Right lobe of liver (tissue), 6 donors: ENCODE data around the gene ATAD3C. TPM values are rescaled to one million over a fixed set of nuclear protein-coding genes. Genes with fewer than 3 reads are reported as not detected.
"Not testable (repeated sequence)": the region's sequence is repeated elsewhere in the genome, so short reads cannot be mapped to it uniquely, and the experiment has no call there.

Experiments used
- ATAC-seq, 4 donors: fragments of 200-7000 bp; cut with Tn5 transposase; one replicate each; pipeline ENCODE4 v1.9.1; 2020; ENCODE audit warnings: mild to moderate bottlenecking in 4 of 4, moderate library complexity in 4 of 4
- DNase-seq, 3 donors: peaks; one replicate each; pipeline ENCODE4 v3.0.0-alpha.2; 2020
- H3K27ac ChIP-seq, 3 donors: fragments of 200-600 bp; one replicate each; pipeline ENCODE4 v1.8.0; 2022
- H3K27me3 ChIP-seq, 2 donors: fragments of 200-600 bp; one replicate each; pipeline ENCODE4 v1.8.0; 2022
- H3K36me3 ChIP-seq, 4 donors: fragments of 200-600 bp; sonication (generic) in 1 of 4; one replicate each; pipeline versions ENCODE4 v1.5.1 to v1.8.0; 2017 to 2022; ENCODE audit warnings: control low read depth in 1 of 4
- H3K4me1 ChIP-seq, 4 donors: fragments of 200-600 bp; sonication (generic) in 1 of 4; one replicate each; pipeline versions ENCODE4 v1.5.1 to v1.8.0; 2017 to 2022; ENCODE audit warnings: control low read depth in 1 of 4
- H3K4me3 ChIP-seq, 3 donors: fragments of 200-600 bp; one replicate each; pipeline ENCODE4 v1.8.0; 2022
- H3K9me3 ChIP-seq, 4 donors: fragments of 200-600 bp; sonication (generic) in 1 of 4; one replicate each; pipeline versions ENCODE4 v1.5.1 to v1.8.0; 2017 to 2022; ENCODE audit warnings: control low read depth in 1 of 4
- CTCF ChIP-seq, 4 donors: fragments of 200-600 bp in 3 of 4; fragments of 450-650 bp in 1 of 4; IDR thresholded peaks; one replicate each; pipeline versions ENCODE4 v1.5.1 to v1.8.0; 2016 to 2022; ENCODE audit warnings: antibody characterized with exemption in 4 of 4, mild to moderate bottlenecking in 2 of 4
- POLR2A ChIP-seq: fragments of 450-650 bp; IDR thresholded peaks from one replicate; pipeline ENCODE4 v1.6.1; 2017; ENCODE audit warnings: antibody characterized with exemption, mild to moderate bottlenecking
- WGBS: methylation state at CpG from one replicate; pipeline ENCODE4 v1.1.6; 2018; ENCODE audit warnings: low coverage, low lambda C conversion rate; ENCODE audit not compliant: insufficient coverage; ENCODE audit errors: missing lambda C conversion rate; 5-methylcytosine and 5-hydroxymethylcytosine counted together
- intact Hi-C, 2 donors: fragments of 100-400 bp; cut with DNase I; formaldehyde crosslinking; loops; one replicate each; pipeline versions ENCODE4 v1.11.2 to v1.14.1; 2022
- total RNA-seq, 6 experiments: library from RNA; depleted of rRNA in 2 of 6; stranded (reverse); fragments of >200 nt in 2 of 6; fragmentation: NEBNext Ultra II Directional in 3 of 6; extraction: Animal tissue kit (Norgen Biotek cat#: 25700) in 3 of 6; gene quantifications; one replicate each; pipeline versions ENCODE4 v1.1.0 to v1.2.4, GENCODE V29; 2016 to 2023
- donor health status: DM: no; HTN: yes; CAD: no.
- donor health status: DM: no; HTN: no; CAD: no.
- donor health status: DM: no; HTN: no; CAD: no.
- donor health status: DM: no; HTN: yes; CAD: no.
- donor health status: DM: no; HTN: yes; CAD: no.

Gene ATAD3C
- total RNA-seq, 6 experiments from 2014 or later: 0.74 to 3.1 (median 1.9) TPM

- H3K4me3 ChIP-seq, intact Hi-C loops, ATAC-seq, H3K27me3 ChIP-seq, H3K4me1 ChIP-seq, H3K9me3 ChIP-seq, H3K27ac ChIP-seq, DNase-seq: not testable (repeated sequence)
- WGBS: no CpG with 5 or more reads among the region's 14 CpGs
- H3K36me3 ChIP-seq: peaks cover 0 to 12% (median 1%) of the 10 kb centered on the region in 4 donors
These were observed 67.4 kb downstream of the ATAD3C start for GRCh38 chr1:1516923-1517322.

- Histone ChIP-seq H3K36me3 (peaks cover 0 to 12% (median 1%) of the 10 kb centered on the region in 4 donors), H3K4me3 (no peak overlapping the region)
These were observed 68.6 kb downstream of the ATAD3C start for GRCh38 chr1:1517973-1518620.

GRCh38 chr1:1518621-1519007 is 69.1 kb downstream of the ATAD3C start:
- H3K4me3 ChIP-seq, DNase-seq, H3K27me3 ChIP-seq, intact Hi-C loops, H3K9me3 ChIP-seq, H3K27ac ChIP-seq, H3K4me1 ChIP-seq, ATAC-seq: not testable (repeated sequence)
- peaks cover 0 to 12% (median 1%) of the 10 kb centered on the region in 4 donors for H3K36me3 ChIP-seq
- WGBS: 88% methylated on average over 10 of the region's 19 CpGs

More at GRCh38 chr1:1517973-1518620, 68.6 kb downstream of the ATAD3C start:
- TF ChIP-seq CTCF (IDR thresholded peaks at IDR 0.05): no peak
- TF ChIP-seq POLR2A: no peak
- no peaks in the 10 kb centered on the region for H3K4me1 ChIP-seq
- H3K27me3 ChIP-seq: no peaks in the 10 kb centered on the region
- ATAC-seq (no peak), DNase-seq (peak in 1 of 3 donors; percentile 57)
- intact Hi-C loops: no loop called here
- 91% methylated on average over 17 of the region's 28 CpGs for WGBS
- H3K27ac ChIP-seq: no peak overlapping the region
- no peaks in the 10 kb centered on the region for H3K9me3 ChIP-seq

Other genes with a start within 250 kb of the ATAD3C start
- under 1 TPM in 2 of 6 experiments, not detected in 4; 0.24 to 0.27 TPM for gene TNFRSF18, start 243.1 kb upstream of the ATAD3C start, total RNA-seq
- under 1 TPM in 4 of 6 experiments, not detected in 2; 0.20 to 0.99 (median 0.28) TPM for gene TNFRSF4, start 235.5 kb upstream of the ATAD3C start, total RNA-seq
- gene SDF4, start 217.7 kb upstream of the ATAD3C start, total RNA-seq: 100 to 1,000 TPM; 112 to 148 (median 142) TPM
- 10 to 100 TPM in 2 of 6 experiments, 1 to 10 TPM in 4; 6.3 to 14.3 (median 7.8) TPM for gene B3GALT6, start 217.5 kb upstream of the ATAD3C start, total RNA-seq
- gene C1QTNF12, start 203.0 kb upstream of the ATAD3C start, total RNA-seq: 1 to 10 TPM in 4 of 6 experiments, under 1 TPM in 1, not detected in 1; 0.40 to 4.0 (median 1.1) TPM
- gene UBE2J2, start 175.8 kb upstream of the ATAD3C start, total RNA-seq: 10 to 100 TPM; 25.5 to 30.6 (median 26.9) TPM
- 1 to 10 TPM; 1.7 to 6.2 (median 3.4) TPM for gene SCNN1D, start 169.3 kb upstream of the ATAD3C start, total RNA-seq
- gene ACAP3, start 141.8 kb upstream of the ATAD3C start, total RNA-seq: 10 to 100 TPM; 20.1 to 28.0 (median 22.0) TPM
- 10 to 100 TPM in 2 of 6 experiments, 1 to 10 TPM in 4; 5.6 to 21.6 (median 8.4) TPM for gene PUSL1, start 141.1 kb upstream of the ATAD3C start, total RNA-seq
- gene INTS11, start 125.0 kb upstream of the ATAD3C start, total RNA-seq: 10 to 100 TPM; 35.1 to 52.4 (median 43.5) TPM
- 10 to 100 TPM; 26.9 to 57.7 (median 33.1) TPM for gene CPTP, start 124.9 kb upstream of the ATAD3C start, total RNA-seq
- gene TAS1R3, start 118.4 kb upstream of the ATAD3C start, total RNA-seq: 1 to 10 TPM in 2 of 6 experiments, under 1 TPM in 4; 0.10 to 2.7 (median 0.33) TPM
- gene DVL1, start 100.3 kb upstream of the ATAD3C start, total RNA-seq: 10 to 100 TPM; 32.7 to 54.6 (median 41.2) TPM
- gene MXRA8, start 91.1 kb upstream of the ATAD3C start, total RNA-seq: 10 to 100 TPM in 2 of 6 experiments, 1 to 10 TPM in 4; 2.2 to 11.9 (median 3.3) TPM
- 100 to 1,000 TPM in 3 of 6 experiments, 10 to 100 TPM in 3; 70.0 to 140 (median 104) TPM for gene AURKAIP1, start 74.5 kb upstream of the ATAD3C start, total RNA-seq
- 100 to 1,000 TPM in 4 of 6 experiments, 10 to 100 TPM in 2; 80.8 to 127 (median 101) TPM for gene CCNL2, start 50.4 kb upstream of the ATAD3C start, total RNA-seq
- gene MRPL20, start 42.4 kb upstream of the ATAD3C start, total RNA-seq: 10 to 100 TPM; 44.1 to 91.2 (median 56.5) TPM
- gene ANKRD65, start 28.4 kb upstream of the ATAD3C start, total RNA-seq: under 1 TPM; 0.19 to 0.89 (median 0.35) TPM
- gene VWA1, start 14.0 kb upstream of the ATAD3C start, total RNA-seq: 100 to 1,000 TPM in 1 of 6 experiments, 10 to 100 TPM in 5; 39.5 to 195 (median 78.7) TPM
- gene ATAD3B, start 22.1 kb downstream of the ATAD3C start, total RNA-seq: 10 to 100 TPM in 3 of 6 experiments, 1 to 10 TPM in 3; 8.9 to 15.0 (median 10.2) TPM
- gene ATAD3A, start 62.5 kb downstream of the ATAD3C start, total RNA-seq: 10 to 100 TPM; 10.8 to 31.7 (median 13.1) TPM
- under 1 TPM in 1 of 6 experiments, not detected in 5; 0.40 TPM for gene TMEM240, start 90.9 kb downstream of the ATAD3C start, total RNA-seq
- gene SSU72, start 125.2 kb downstream of the ATAD3C start, total RNA-seq: 10 to 100 TPM; 46.6 to 72.6 (median 63.8) TPM
- 1 to 10 TPM in 1 of 6 experiments, under 1 TPM in 5; 0.09 to 1.6 (median 0.46) TPM for gene FNDC10, start 150.4 kb downstream of the ATAD3C start, total RNA-seq
- 10 to 100 TPM; 20.7 to 38.5 (median 33.9) TPM for gene MIB2, start 165.8 kb downstream of the ATAD3C start, total RNA-seq
- gene MMP23B, start 182.5 kb downstream of the ATAD3C start, total RNA-seq: 1 to 10 TPM in 5 of 6 experiments, under 1 TPM in 1; 0.75 to 4.0 (median 2.3) TPM
- 10 to 100 TPM in 2 of 6 experiments, 1 to 10 TPM in 4; 8.0 to 11.8 (median 9.5) TPM for gene CDK11B, start 209.3 kb downstream of the ATAD3C start, total RNA-seq
- gene SLC35E2B, start 243.1 kb downstream of the ATAD3C start, total RNA-seq: 10 to 100 TPM; 13.4 to 19.9 (median 17.0) TPM